ENCODE results near the gene KCNQ5.

The KCNQ5 gene

DNA sequence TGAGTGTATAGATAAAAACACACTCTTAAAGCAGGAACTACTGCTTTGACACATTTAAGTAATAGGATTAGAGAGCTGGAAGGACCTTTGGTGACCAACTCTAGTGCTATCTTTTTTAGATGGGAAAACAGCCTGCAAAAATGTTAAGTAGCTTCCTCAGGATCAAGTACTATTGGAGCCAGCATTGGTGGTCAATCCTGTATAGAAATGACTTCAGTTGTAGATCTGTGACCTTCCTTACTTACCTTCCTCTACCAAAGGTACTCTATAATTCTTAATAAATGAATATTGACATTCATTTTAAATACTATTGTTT is 18.7 kb downstream of the KCNQ5 start:
- no peak for DNase-seq

DNA sequence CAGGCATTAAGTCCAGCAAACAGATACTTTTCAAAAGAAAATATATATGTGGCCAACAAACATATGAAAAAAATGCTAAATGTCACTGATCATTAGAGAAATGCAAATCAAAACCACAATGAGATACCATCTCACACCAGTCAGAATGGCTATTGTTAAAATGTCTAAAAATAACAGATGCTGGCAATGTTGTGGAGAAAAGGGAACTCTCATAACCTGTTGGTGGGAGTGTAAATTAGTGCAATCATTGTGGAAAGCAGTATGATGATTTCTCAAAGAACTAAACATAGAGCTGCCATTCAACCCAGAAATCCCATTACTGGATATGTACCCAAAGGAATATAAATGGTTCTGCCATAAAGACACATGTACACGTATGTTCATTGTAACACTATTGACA is 20.6 kb downstream of the KCNQ5 start:
- DNase-seq: no peak

DNA sequence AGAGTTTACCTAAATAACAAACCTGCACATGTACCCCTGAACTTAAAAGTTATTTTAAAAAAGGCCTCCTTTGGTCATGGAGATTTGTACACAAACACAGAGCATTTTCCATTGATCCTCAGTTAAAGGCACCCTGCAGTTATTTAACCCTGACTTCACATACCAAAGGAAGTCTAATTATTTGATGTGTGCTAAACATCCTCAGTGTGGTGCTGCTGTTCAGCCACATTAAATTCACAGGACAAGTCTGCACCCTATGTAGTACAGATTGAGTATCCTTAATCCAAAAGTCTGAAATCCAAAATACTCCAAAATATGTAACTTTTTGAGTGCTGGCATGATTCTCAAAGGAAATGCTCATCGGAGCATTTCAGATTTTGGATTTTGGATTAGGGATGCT is 21.4 kb downstream of the KCNQ5 start:
- no peak for DNase-seq

DNA sequence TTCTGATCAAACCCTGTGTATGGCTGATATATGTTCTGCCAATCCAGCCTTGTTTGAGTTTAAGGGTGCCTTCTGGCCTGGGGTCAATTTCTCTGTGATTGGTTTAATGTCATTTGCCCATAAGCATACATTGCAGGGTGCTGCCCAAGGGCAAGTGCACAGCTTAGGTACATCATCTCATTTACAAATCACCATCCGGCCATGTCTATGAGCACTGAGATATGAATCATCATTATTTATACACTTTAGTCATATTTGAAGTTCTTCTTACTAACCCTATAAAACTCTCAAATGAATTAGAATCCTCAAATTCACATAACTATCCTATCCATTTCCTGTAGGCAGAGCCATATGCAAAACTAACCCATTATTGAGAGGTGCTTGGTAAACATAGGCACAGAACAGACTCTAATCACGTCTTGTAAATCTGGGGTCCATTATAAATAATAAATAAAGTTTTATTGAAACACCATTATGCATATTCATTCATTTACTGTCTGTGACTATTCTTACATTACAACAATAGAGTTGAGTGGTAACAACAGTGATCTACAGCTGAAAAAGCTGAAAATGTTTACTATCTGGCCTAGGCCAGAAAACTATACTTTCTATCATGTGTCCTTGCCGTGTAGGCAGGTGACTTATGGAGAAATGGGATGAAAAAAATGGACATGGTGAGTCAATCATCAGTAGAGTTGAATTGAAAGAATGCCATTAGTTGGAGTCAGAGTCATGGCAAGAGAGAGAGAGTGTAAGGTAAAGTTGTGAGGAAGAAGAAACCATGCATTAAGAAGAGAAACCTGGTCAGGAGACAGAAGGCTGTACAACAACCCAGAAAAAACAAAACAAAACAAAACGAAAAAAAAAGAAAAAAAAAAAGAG is 25.0 kb downstream of the KCNQ5 start:
- DNase-seq: no peak

DNA sequence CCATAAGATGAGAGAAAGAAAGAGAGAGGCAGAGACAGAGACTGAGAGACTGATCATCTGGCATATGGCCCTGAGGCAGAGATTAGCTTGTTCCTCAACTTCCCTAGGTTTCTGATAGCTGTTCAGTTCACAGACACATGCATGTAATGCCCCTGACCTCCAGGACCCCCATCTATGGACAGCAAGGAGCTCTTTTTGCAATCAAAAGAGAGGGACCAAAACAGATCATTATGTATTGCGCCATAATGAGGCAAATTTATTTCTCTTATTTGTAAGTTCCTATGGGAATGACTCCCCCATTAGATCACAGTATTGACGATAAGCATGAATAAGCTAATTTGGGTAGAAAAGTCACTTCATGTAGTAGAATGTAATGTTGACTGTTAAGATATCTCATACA is 25.6 kb downstream of the KCNQ5 start:
- no peak for DNase-seq

DNA sequence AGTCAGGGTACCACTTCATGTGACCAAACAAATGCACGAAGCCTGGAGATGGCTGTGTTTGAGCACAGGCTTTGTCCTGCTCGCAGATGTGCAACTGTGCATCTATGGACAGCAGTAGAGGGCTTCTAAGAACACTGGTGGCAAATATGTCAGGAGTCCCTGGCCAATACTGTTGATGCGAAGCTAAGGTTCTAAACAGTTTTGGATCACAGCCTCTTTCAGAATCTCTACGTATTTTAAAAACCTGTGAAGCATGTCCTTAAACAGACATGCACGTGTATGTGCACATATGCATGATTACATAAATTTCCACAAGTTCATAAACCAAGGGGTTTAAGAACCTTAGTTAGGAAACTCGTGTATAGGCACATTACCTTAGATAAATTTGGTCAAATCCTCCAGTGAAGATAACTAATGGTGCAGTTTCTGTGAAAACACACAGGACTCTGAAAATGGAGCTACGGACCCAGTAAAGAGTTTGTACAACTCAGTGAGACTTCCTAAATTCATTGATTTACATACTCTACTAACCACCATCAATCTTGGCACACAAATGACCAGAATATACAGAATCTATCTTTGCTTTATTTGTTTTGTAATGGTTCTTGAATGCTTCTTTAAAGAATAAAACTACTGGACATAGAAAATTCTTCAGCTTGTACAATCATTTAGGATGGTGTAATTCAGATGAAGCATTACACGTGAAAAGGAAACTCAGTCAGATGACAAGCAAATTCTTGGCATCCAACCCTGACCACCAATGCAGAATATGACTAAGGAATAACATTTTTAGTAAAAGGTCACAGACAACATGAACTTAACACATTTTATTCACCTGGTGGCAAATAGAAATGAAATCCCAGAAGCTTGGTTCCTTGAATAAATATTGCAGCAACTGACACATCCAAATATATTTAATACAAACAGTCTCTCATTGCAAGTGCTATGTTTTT is 27.4 kb downstream of the KCNQ5 start:
- no peak for DNase-seq

DNA sequence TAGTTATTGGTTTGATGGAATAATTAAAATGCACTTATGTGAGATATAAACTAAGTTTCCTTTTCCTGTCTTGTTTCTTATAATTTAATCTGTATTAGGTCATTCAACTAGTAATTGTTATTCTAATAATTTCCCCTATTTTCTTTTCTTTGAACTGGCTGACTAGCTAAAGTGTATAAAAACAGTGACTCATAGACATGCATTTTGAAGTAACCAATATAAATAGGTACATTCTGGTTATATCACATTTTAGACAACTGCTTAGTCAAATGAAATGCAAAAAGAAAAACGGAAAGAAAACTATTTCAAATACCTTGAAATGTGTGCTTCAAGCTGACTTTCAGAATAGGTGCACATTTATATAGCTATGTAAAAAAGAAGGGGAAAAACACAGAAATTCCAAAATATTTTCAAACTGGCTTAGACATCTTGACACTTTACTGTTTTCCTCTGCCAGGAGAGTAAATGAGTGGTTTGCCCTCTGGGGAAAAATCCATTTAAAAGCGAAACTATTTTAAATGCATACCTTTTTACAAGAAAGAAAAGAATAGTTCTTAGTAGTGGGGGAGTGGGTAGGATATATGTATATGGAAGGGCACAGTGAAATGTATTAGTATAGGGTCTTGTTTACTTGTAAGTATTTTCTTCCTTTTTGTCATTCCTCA is 28.3 kb downstream of the KCNQ5 start:
- DNase-seq: no peak

DNA sequence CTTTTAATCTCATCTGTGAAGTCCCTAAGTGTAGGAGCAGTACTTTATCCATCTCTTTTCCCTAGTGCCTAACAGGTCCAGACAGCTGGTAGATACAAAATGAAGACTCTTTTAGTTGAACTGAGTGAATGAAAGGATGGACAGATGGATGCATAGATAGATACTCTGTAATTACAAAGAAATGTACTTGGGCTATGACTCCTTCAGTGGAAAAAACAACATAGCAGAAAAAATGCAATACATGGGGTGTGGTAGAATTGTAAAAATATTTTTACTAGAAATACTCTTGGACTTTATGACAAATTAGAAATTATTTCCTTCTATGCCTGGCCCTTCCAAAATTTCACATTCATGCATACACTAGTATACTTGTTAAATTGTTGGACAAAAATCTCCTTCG is 29.3 kb downstream of the KCNQ5 start:
- DNase-seq: peak; percentile 22

DNA sequence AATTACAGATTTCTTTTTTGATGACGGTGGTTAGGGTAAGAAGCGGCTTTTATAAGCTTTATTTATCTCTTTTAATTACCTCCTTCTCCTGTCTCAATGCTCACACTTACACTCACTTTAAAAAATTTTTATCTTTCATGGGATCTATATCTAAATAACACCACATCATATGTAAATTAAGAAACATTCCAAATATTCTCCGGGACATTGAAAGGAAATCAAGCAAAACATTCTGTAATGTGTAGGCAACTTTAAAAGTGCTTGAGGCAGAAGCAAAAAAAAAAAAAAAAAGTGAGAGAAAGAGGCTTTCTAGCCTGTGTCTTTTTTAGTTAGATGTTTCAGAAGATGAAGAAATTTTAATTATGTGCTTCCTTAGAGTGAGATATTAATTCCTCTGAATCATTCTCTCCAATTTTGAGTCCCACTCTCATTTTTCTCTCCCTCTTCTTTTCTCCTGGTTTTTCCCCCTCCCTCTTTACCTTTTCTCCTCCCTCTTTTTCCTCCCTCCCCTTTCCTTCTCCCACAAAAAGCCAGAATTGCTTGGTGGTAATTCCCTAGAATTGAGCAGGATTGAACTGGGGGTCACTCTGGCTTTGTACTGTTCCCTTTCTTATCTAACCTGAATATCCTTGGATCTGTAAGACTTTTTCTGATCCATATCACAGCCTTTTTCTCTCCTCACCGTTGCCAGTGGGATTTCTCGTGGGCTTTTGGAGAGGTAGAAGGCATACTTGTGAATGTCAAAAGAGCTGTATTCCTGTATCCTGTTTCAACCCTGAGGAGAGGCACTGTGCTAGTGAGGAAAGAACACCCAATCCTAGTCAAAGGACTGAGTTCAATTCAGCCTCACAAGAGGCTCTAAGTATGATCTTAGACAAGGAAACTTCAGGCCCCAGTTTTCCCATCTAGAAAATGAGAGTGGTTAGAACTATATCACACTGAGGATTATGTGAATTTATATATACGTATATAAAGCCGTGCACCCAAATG is 30.4 kb downstream of the KCNQ5 start:
- no peak for DNase-seq

DNA sequence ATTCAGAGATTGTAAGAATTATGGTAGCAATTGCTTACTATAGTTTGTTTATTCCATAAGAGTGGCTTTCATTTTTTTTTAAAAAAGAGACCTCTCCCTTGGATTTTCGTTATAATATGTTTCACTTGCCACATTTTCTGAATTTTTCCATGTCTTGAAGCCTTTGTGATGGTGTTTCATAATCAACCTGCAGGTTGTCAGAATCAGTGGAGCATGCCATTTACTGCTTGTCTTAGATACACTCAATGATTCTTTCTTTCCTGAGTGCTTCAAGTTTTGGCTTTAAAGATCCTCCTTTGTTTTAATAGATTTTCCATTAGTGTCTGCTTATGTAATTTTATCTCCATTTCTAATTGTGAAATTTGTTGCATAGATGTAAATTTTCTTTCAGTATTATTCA is 31.2 kb downstream of the KCNQ5 start:
- no peak for DNase-seq

DNA sequence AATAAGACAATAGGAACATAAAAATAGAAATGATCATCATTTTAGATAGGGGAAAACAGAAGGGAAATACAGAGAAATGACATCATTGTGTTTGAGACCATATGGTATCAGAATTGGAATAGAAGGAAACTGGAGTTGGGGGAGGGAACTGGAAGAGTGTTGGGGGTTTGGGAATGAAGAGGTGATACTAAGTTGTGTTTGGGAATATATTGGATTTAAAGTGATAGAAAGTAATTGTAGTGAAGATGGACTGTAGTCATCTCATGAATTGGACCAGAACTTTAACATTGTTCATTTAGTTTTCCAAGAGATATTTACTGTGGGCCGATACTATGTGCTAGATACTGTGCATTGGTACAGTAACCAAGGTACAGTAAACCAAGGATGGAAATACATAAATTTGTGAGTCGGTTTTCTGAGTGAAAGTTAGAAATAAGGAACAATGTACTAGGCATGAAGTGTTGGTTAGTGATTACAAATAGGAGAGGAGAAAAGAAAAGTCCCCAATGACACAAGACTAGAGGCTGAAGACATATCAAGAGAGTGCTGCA is 32.3 kb downstream of the KCNQ5 start:
- DNase-seq: no peak

DNA sequence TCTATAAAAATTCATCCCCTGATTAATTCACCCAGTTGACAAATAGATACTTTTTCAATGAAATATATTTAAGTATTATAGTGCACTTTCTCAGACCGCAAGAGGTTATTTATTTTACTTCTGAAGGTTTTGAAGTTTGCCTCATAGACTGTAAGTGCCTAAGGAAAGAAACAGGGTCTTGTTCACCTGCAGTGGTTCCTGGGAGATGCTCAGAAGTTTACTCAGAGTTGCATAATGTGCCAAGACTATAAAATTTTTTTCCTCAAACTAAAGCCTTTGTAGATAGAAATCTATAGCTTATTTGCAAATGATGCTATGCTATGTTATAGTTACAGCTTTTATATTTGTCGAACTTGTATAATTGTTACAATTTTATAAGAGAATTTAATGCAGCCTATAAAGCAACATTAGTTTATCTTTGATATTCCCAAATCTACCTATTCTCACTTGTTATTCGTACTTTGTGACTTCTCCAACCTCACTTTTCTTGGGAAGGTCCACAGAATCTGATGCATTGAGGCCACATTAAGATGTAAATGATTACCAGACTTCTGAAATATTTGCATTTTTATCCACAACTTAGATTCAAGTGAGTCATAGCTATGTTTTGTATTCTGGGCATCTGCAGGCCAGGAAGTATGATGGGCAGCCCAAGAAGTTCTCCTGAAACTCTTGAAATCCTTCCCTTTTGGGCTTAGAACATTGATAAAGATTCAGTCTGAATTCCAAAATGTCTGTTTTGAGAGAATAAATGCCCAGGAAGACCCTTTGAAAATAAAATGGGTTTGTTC is 35.7 kb downstream of the KCNQ5 start:
- DNase-seq: no peak

DNA sequence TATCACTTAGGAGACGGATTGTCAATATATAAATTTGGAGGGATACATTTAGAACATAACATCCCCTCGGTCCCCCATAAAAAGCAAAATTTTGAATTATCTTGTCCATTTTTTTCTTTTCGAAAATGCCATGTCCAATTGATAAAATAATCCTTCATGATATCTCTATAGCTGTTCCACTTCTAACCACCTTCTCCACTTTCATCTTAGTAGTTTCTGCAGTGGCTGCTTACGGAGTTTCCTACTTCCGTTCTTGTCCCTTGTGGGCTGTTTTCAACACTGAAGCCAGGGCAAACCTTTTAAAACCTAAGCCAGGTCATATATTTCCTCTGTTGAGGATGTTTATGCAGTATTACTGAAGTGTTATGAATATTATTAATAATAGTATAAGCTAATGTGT is 37.9 kb downstream of the KCNQ5 start:
- no peak for DNase-seq

DNA sequence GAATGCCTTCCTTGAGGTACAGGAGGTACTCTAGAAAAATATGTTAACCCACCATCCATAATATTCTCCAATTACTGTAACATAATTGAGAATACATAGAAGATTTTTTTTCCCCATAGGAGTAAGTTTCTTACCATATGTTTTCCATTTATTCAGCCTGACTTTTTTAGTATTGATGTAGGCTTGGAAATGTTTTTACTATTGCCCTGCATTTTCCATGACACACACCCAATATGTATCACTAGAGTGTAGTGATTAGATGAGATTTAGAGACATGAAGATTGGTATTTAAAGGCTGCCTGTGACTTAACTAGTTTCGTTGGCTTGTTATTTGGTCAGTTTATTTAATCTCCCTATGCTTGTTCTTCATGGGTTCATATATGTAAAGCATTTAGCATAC is 39.5 kb downstream of the KCNQ5 start:
- DNase-seq: no peak

DNA sequence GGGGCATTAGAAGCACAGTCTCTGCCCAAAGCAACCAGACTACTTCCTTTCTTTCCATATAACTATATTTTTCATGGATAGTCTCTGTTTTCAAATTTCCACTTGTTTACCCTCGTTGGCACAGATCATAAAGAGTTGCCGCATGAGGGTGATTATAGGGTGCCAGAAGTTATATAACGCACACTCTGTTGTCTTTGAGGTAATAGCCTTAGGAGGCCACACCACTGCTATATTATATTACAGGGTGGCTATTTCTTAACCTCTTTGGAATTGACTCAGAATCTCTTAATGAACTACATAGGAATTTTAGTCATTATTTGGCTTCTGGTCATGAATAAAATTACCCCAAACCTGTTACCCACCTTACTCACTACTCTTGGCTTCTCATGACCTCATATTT is 43.7 kb downstream of the KCNQ5 start:
- no peak for DNase-seq

DNA sequence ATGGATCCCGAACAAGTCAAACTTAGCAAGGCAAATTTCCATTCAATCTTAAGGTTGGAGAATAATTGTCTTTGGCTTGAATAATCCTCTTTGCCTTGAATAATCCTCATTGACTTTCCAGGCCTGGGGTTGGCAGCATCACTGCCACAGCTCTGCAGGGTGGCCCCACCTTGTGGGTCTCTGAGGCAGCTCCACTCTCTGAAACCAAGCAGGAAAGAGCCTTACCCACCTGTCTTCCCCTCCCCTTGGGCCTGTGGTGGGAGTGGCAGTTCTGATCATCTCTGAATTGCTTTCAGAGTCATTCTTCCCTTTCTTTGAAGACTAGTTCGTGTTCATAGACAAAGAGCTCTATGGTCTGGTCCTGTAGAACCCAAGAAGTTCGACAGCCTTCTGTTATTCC is 47.5 kb downstream of the KCNQ5 start:
- no peak for DNase-seq

DNA sequence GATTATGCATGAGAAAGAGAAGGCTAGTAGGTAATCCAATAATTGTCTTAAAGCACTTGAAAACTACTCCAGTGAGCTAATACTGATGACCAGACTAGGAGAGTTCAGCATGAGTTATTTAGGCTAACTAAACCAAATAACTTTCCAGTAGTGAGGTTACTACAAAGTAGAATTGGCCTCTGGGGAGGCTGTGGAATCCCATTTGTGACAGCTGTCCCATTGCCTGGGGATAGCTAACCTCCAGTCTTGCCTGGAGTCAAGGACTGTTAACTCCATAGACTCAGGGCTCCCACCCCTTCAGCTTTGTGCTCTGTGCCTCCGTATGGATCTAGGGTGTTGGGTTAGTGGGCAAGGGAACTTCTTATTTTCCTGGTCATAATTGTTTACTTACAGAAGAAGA is 51.0 kb downstream of the KCNQ5 start:
- no peak for DNase-seq

DNA sequence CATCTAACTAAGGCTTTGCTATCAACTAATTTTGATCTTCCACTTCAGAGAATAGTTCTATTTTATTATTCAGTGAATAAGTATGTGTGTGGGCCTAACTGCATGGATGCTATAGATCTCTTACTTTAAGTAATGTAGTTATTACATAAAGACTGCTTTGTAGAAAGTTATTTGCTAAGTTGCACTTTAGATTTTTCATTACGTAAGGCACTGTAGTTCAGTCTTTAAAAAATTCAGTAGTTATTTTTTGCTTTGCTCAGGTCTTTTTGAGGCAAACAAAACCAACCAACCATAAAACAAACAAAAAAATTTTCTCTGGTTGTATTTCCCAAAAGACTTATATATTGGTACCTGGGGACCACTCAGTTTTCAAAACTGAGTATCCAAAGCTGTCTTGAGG is 53.0 kb downstream of the KCNQ5 start:
- no peak for DNase-seq

DNA sequence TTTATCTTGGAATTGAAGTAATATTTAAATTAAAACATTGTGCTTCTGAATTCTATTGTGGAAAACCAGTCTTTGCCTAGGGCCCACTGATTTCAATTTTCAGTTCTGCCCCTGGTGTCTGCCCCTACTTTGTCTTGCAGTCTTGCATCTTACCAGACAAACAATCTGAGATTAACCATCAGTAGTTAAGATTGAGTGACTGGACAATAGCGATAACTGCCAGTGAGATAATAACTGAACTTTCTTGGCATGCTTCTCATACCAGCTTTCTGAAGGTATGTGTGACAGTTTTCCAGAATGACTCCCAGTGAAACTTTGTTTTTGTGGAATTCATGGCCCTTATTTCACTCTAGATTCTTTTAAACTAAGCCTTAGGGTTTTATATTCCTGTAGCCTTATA is 53.5 kb downstream of the KCNQ5 start:
- DNase-seq: no peak

DNA sequence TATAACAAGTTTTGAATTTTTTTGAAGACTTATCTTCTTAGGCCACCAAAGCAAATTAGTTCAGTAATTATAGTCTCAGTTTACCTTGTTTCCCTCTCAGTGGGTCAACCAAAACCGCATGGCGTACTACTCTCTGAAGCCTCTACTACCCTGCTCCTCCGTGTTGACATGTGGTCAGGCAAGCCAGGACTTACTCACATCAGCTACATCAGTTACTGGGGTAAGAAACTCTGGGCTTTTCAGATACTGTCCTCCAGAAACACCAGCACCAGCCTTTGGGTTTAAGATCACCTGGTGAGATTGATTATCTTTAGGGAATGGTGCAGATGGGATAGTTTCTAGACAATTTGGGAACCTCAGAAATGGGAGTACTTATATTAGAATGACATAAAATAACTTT is 55.1 kb downstream of the KCNQ5 start:
- DNase-seq: no peak

DNA sequence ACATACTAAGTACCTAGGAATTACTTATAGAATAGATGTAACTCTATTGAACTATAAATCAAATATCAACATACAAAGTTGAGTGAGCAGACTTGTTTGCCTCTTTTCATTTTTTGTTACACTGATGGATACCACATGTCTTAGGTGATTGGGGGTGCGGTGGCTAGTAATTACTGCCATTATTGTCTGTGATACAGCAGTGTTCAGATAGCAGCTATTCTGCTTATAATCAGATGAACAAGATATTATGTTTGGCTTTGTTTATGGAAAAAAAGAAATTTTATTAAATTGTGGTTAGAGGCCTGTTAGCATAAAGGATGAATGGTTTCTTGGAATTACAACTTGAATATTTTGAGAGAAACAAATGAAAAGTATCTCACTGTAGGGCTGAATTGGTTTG is 55.9 kb downstream of the KCNQ5 start:
- DNase-seq: no peak

Measured in NCI-H446 treated with DMSO at 0.1 percent for 48 hours (cell line).